ENCODE measurements around the gene OR9Q1. TPM values are rescaled to one million over a fixed set of nuclear protein-coding genes. Genes with fewer than 3 reads are reported as not detected.
"Not testable (repeated sequence)": the region's sequence is repeated elsewhere in the genome, so short reads cannot be mapped to it uniquely, and the experiment has no call there.

OR9Q1 gene
- total and polyA plus RNA-seq, 2 experiments from 2014 or later, result not detected

- DNase-seq (ENCODE audit: low spot score) (no peak), ATAC-seq (no peak)
- no peaks in the 10 kb centered on the region for H3K4me1 Mint-ChIP-seq
- Histone ChIP-seq H3K27me3 (ENCODE audit: insufficient read depth) (no peaks in the 10 kb centered on the region), H4K20me1 (replicated peaks; ENCODE audit: insufficient read depth) (no peaks in the 10 kb centered on the region), H3K79me2 (replicated peaks; ENCODE audit: insufficient read depth) (no peaks in the 10 kb centered on the region), H3K4me3 (no peak overlapping the region), H3K4me2 (no peak overlapping the region), H3K36me3 (ENCODE audit: insufficient read depth) (no peaks in the 10 kb centered on the region; the same call in 1 of the 2 replicates), H3F3A (replicated peaks; ENCODE audit: low read depth) (no peaks in the 10 kb centered on the region), H3K27ac (ENCODE audit: low read depth) (no peak overlapping the region), H3K9me2 (ENCODE audit: insufficient read depth) (peaks cover 6% of the 10 kb centered on the region; the same call in 1 of the 2 replicates), H2AFZ (no peak overlapping the region), H3K4me1 (ENCODE audit: insufficient read depth) (no peaks in the 10 kb centered on the region)
- H3K27me3 Mint-ChIP-seq (ENCODE audit: insufficient read depth, low read depth, poor library complexity), result no peaks in the 10 kb centered on the region
- TF ChIP-seq CREB1 (CRISPR knock-in tag; IDR thresholded peaks at IDR 0.05; ENCODE audit: low read depth), result no peak
- no peak overlapping the region for H3K4me3 Mint-ChIP-seq
- H3K36me3 Mint-ChIP-seq (ENCODE audit: low read depth), result no peaks in the 10 kb centered on the region
- no peak overlapping the region for H3K27ac Mint-ChIP-seq
- H3K9me3 Mint-ChIP-seq, result peaks cover 4% of the 10 kb centered on the region; the same call in 2 of the 3 replicates
These were observed 40.5 kb upstream of the OR9Q1 start for GRCh38 chr11:57983191-57983590.

- H3K27me3 ChIP-seq (ENCODE audit: insufficient read depth); DNase-seq (ENCODE audit: low spot score); H3K4me3 Mint-ChIP-seq; H3K79me2 ChIP-seq (replicated peaks; ENCODE audit: insufficient read depth); H3F3A ChIP-seq (replicated peaks; ENCODE audit: low read depth); H3K27ac Mint-ChIP-seq; H3K4me1 ChIP-seq (ENCODE audit: insufficient read depth); H3K9me2 ChIP-seq (ENCODE audit: insufficient read depth); H3K4me1 Mint-ChIP-seq; ATAC-seq; H3K36me3 ChIP-seq (ENCODE audit: insufficient read depth); H3K27ac ChIP-seq (ENCODE audit: low read depth); H3K4me3 ChIP-seq; H3K36me3 Mint-ChIP-seq (ENCODE audit: low read depth); H2AFZ ChIP-seq; H4K20me1 ChIP-seq (replicated peaks; ENCODE audit: insufficient read depth); H3K4me2 ChIP-seq; H3K27me3 Mint-ChIP-seq (ENCODE audit: insufficient read depth, low read depth, poor library complexity): not testable (repeated sequence)
- H3K9me3 Mint-ChIP-seq, result peaks cover 18% of the 10 kb centered on the region; the same call in 2 of the 3 replicates
These were observed 24.2 kb upstream of the OR9Q1 start for GRCh38 chr11:57999523-57999922.

- H2AFZ ChIP-seq, result peak overlapping the region; percentile 74; the same call in 1 of the 2 replicates
- H3K4me2 ChIP-seq, result not testable (repeated sequence)
These were observed 23.7 kb upstream of the OR9Q1 start for GRCh38 chr11:58000021-58000420.

GRCh38 chr11:58000699-58001098 is 23.0 kb upstream of the OR9Q1 start:
- Histone ChIP-seq H3K79me2 (replicated peaks; ENCODE audit: insufficient read depth) (no peaks in the 10 kb centered on the region), H2AFZ (no peak overlapping the region), H3F3A (replicated peaks; ENCODE audit: low read depth) (no peaks in the 10 kb centered on the region), H3K4me2 (no peak overlapping the region), H3K4me1 (ENCODE audit: insufficient read depth) (no peaks in the 10 kb centered on the region), H3K4me3 (no peak overlapping the region), H3K9me2 (ENCODE audit: insufficient read depth) (peaks cover 3% of the 10 kb centered on the region), H3K27ac (ENCODE audit: low read depth) (no peak overlapping the region), H4K20me1 (replicated peaks; ENCODE audit: insufficient read depth) (no peaks in the 10 kb centered on the region), H3K27me3 (ENCODE audit: insufficient read depth) (no peaks in the 10 kb centered on the region), H3K36me3 (ENCODE audit: insufficient read depth) (no peaks in the 10 kb centered on the region)
- DNase-seq (ENCODE audit: low spot score), result no peak
- ATAC-seq, result no peak
- Mint-ChIP-seq H3K27me3 (ENCODE audit: insufficient read depth, low read depth, poor library complexity) (peaks cover 3% of the 10 kb centered on the region), H3K36me3 (ENCODE audit: low read depth) (peaks cover 7% of the 10 kb centered on the region; the same call in 2 of the 3 replicates), H3K9me3 (peaks cover 18% of the 10 kb centered on the region; the same call in 2 of the 3 replicates), H3K4me1 (peaks cover 4% of the 10 kb centered on the region; the same call in 2 of the 3 replicates), H3K27ac (no peak overlapping the region), H3K4me3 (no peak overlapping the region)
- TF ChIP-seq ZNF331 (CRISPR knock-in tag; IDR thresholded peaks at IDR 0.05; ENCODE audit: low read depth) (no peak), EZH2 (IDR thresholded peaks at IDR 0.05; ENCODE audit: low read depth, unreplicated experiment) (no peak), POLR2AphosphoS5 (IDR thresholded peaks at IDR 0.05; ENCODE audit: low read depth) (no peak), ETS1 (IDR thresholded peaks at IDR 0.05) (no peak)

More at GRCh38 chr11:58000021-58000420, 23.7 kb upstream of the OR9Q1 start:
- H3K27ac Mint-ChIP-seq; H4K20me1 ChIP-seq (replicated peaks; ENCODE audit: insufficient read depth); DNase-seq (ENCODE audit: low spot score); H3K79me2 ChIP-seq (replicated peaks; ENCODE audit: insufficient read depth); H3K4me1 ChIP-seq (ENCODE audit: insufficient read depth); ATAC-seq; H3K27me3 ChIP-seq (ENCODE audit: insufficient read depth); H3K4me3 ChIP-seq; H3F3A ChIP-seq (replicated peaks; ENCODE audit: low read depth); H3K27ac ChIP-seq (ENCODE audit: low read depth); H3K36me3 ChIP-seq (ENCODE audit: insufficient read depth); H3K4me3 Mint-ChIP-seq; H3K27me3 Mint-ChIP-seq (ENCODE audit: insufficient read depth, low read depth, poor library complexity); H3K4me1 Mint-ChIP-seq; H3K36me3 Mint-ChIP-seq (ENCODE audit: low read depth); H3K9me2 ChIP-seq (ENCODE audit: insufficient read depth): not testable (repeated sequence)
- peaks cover 18% of the 10 kb centered on the region; the same call in 2 of the 3 replicates for H3K9me3 Mint-ChIP-seq

All from GM23338 (cell line).